NCI-H526 treated with DMSO at 0.1 percent for 48 hours (cell line): Measurements from ENCODE around the gene NPB.

ENCODE experiments used
- DNase-seq: peaks from one replicate; lab custom pipeline; 2025; lab: John Stamatoyannopoulos, UW

The NPB gene

GRCh38 chr17:81898885-81899284 lies 3.2 kb upstream of the NPB start:
- no peak for DNase-seq

- DNase-seq, result no peak
Observed at GRCh38 chr17:81899514-81900166, 2.4 kb upstream of the NPB start.

GRCh38 chr17:81900181-81900820 lies 1.7 kb upstream of the NPB start:
- DNase-seq, result no peak

GRCh38 chr17:81901167-81902022 lies 643 bp upstream of the NPB start:
- DNase-seq, result no peak

- no peak for DNase-seq
Observed at GRCh38 chr17:81902653-81903414, 796 bp downstream of the NPB start.

GRCh38 chr17:81903415-81903831 lies 1.4 kb downstream of the NPB start:
- DNase-seq, result no peak

- no peak for DNase-seq
Observed at GRCh38 chr17:81903896-81904599, 2.0 kb downstream of the NPB start.

- DNase-seq, result no peak
Observed at GRCh38 chr17:81904600-81905423, 2.8 kb downstream of the NPB start.

GRCh38 chr17:81905424-81905875 lies 3.4 kb downstream of the NPB start:
- no peak for DNase-seq

- DNase-seq, result no peak
Observed at GRCh38 chr17:81905993-81906392, 4.0 kb downstream of the NPB start.

- DNase-seq, result no peak
Observed at GRCh38 chr17:81906476-81907218, 4.6 kb downstream of the NPB start.

- DNase-seq, result no peak
Observed at GRCh38 chr17:81907219-81908145, 5.4 kb downstream of the NPB start.

GRCh38 chr17:81908793-81909192 lies 6.8 kb downstream of the NPB start:
- DNase-seq, result no peak

- DNase-seq, result no peak
Observed at GRCh38 chr17:81909231-81909630, 7.2 kb downstream of the NPB start.

GRCh38 chr17:81909966-81910839 lies 8.2 kb downstream of the NPB start:
- no peak for DNase-seq

- DNase-seq, result no peak
Observed at GRCh38 chr17:81910840-81911276, 8.8 kb downstream of the NPB start.

GRCh38 chr17:81911277-81911961 lies 9.4 kb downstream of the NPB start, which contains the start of gene PCYT2:
Gene PCYT2 (minus strand): TSS chr17:81911399. CDS start chr17:81911355, 44 bp downstream.
- DNase-seq, result peak; percentile 73
